Measurements from ENCODE around the gene GABRG3. TPM values are rescaled to one million over a fixed set of nuclear protein-coding genes. Genes with fewer than 3 reads are reported as not detected.

Gene GABRG3
- total RNA-seq, 4 donors from 2014 or later: 0.67 to 3.0 TPM; not detected in 2

DNA sequence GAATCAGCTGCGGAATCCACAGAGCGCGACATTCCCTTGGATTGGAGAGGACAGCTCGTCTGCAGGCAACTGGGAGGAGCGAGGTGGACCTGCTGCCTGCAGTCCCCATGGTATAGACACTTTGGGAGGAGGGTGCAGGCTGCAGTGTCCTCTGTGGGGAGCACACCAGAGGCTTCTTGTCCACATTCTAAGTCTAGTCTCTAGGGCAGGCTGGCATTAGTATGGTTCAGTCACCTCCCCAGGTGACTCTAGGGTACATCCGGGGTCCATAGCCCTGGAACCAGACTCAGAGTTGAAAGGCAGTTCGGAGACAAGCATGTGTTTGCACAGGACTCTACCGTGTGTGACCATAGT, 118.2 kb downstream of the GABRG3 start:
- no peak overlapping the region for H3K4me3 ChIP-seq (replicated peaks in 1 of 3)
- TF ChIP-seq CTCF (IDR thresholded peaks at IDR 0.05) (no peak), POLR2A (IDR thresholded peaks at IDR 0.05) (no peak)
- no peaks in the 10 kb centered on the region for H3K9me3 ChIP-seq
- no peaks in the 10 kb centered on the region for H3K27me3 ChIP-seq
- intact Hi-C loops (cut with DNase I): no loop called here
- H3K27ac ChIP-seq: no peak overlapping the region
- H3K4me1 ChIP-seq: no peaks in the 10 kb centered on the region
- no peak for DNase-seq
- 90 to 96% methylated on average over 8 of the region's 8 CpGs for WGBS, 2 donors
- no peaks in the 10 kb centered on the region for H3K36me3 ChIP-seq

GRCh38 chr15:27089676-27090075, 118.7 kb downstream of the GABRG3 start:
- H3K4me3 ChIP-seq (replicated peaks in 1 of 3): no peak overlapping the region
- H3K9me3 ChIP-seq: no peaks in the 10 kb centered on the region
- intact Hi-C loops (cut with DNase I): no loop called here
- no peaks in the 10 kb centered on the region for H3K36me3 ChIP-seq
- no peak for TF ChIP-seq CTCF (IDR thresholded peaks at IDR 0.05)
- no peak for TF ChIP-seq POLR2A (IDR thresholded peaks at IDR 0.05)
- no peak for DNase-seq
- WGBS, 2 donors: 96 to 97% methylated on average over 5 of the region's 5 CpGs
- no peaks in the 10 kb centered on the region for H3K27me3 ChIP-seq
- H3K27ac ChIP-seq: no peak overlapping the region
- H3K4me1 ChIP-seq: no peaks in the 10 kb centered on the region

DNA sequence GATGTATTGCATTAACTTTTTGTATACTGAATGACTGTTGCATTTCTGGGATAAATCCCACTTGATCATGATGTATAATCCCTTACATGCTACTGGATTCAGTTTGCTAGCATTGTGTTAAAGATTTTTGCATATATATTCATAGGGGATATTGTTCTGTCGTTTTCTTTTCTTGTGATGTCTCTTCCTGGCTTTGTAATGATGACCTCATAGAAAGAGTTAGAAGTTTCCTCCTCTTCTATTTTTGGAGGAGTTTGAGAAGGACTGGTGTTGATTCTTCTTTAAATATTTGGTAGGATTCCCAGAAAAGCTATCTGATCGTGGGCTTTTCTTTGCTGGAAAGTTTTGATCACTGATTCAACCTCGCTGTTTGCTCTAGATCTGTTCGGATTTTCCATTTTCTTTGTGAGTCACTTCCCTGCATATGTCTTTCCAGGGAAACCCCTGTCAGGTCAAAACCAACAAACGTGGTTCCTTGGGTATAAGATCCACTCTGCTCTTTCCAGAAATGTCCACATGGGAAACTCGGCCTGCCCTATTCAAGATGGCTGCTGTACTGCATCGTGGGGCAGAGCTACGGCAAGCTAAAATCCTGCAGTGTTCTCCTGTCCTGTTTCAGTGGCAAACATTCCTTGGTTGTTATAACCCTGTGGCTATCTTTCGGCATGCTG, 120.4 kb downstream of the GABRG3 start:
- WGBS, 2 donors: 74 to 75% methylated on average over 9 of the region's 9 CpGs
- Histone ChIP-seq H3K9me3 (no peaks in the 10 kb centered on the region), H3K36me3 (no peaks in the 10 kb centered on the region), H3K4me1 (no peaks in the 10 kb centered on the region), H3K4me3 (replicated peaks in 1 of 3) (no peak overlapping the region), H3K27me3 (no peaks in the 10 kb centered on the region), H3K27ac (no peak overlapping the region)
- no peak for TF ChIP-seq POLR2A (IDR thresholded peaks at IDR 0.05)
- TF ChIP-seq CTCF (IDR thresholded peaks at IDR 0.05): no peak
- no peak for DNase-seq
- intact Hi-C loops (cut with DNase I): no loop called here

DNA sequence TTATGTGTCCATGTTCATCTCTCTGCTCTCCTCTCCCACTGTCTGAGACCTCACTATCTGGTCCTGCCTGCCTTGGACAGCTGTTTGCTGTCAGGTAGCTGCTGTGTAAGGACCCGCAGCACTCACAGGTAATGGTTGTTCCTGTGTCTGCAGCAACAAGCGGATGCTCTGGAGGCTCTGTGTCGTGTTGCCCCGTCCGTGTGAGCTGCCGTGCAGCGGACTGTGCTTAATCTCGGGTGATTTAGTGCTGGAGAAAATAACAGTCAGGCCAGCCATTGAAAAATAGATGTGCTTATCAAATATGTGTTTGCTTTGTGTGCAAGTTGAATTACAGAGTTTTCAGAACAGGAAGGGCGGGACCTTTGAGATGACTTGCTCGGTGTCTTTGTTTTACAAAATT, 121.4 kb downstream of the GABRG3 start:
- Histone ChIP-seq H3K9me3 (no peaks in the 10 kb centered on the region), H3K27me3 (no peaks in the 10 kb centered on the region), H3K4me3 (replicated peaks in 1 of 3) (no peak overlapping the region), H3K36me3 (no peaks in the 10 kb centered on the region), H3K27ac (no peak overlapping the region), H3K4me1 (no peaks in the 10 kb centered on the region)
- 69 to 82% methylated on average over 10 of the region's 10 CpGs for WGBS, 2 donors
- TF ChIP-seq CTCF (IDR thresholded peaks at IDR 0.05) (no peak), POLR2A (IDR thresholded peaks at IDR 0.05) (no peak)
- intact Hi-C loops (cut with DNase I): no loop called here
- no peak for DNase-seq

- H3K27ac ChIP-seq: no peak overlapping the region
- intact Hi-C loops (cut with DNase I): no loop called here
- DNase-seq: no peak
- TF ChIP-seq CTCF (IDR thresholded peaks at IDR 0.05) (no peak), POLR2A (IDR thresholded peaks at IDR 0.05) (no peak)
- WGBS, 2 donors: 60 to 83% methylated on average over 1 of the region's 1 CpG
- H3K9me3 ChIP-seq: no peaks in the 10 kb centered on the region
- H3K4me3 ChIP-seq (replicated peaks in 1 of 3): no peak overlapping the region
- H3K36me3 ChIP-seq: no peaks in the 10 kb centered on the region
- no peaks in the 10 kb centered on the region for H3K4me1 ChIP-seq
- no peaks in the 10 kb centered on the region for H3K27me3 ChIP-seq
These were observed 123.3 kb downstream of the GABRG3 start for GRCh38 chr15:27094235-27094634.
